OCI-LY1 (cell line): ENCODE measurements around the gene ANK3.

Experiments used
- CTCF ChIP-seq: fragments of 200-600 bp; sonication (generic), shearing (Covaris generic); IDR thresholded peaks from 2 replicates; pipeline ENCODE4 v1.5.1; 2017; ENCODE audit warnings: mild to moderate bottlenecking, antibody characterized with exemption, low read length, moderate library complexity, mixed read lengths
- EZH2 ChIP-seq: fragments of 200-600 bp; sonication (generic), shearing (Covaris generic); IDR thresholded peaks from 2 replicates; pipeline ENCODE4 v1.8.0; 2017; ENCODE audit warnings: borderline replicate concordance, mixed run types, mild to moderate bottlenecking, antibody characterized with exemption, low read length, moderate library complexity, mixed read lengths

- TF ChIP-seq CTCF (peak; percentile 66), EZH2 (no peak)
These were observed 185.6 kb downstream of the ANK3 start for GRCh38 chr10:60203993-60204618.
